Adrenal gland (tissue), 12 donors: ENCODE measurements around the gene UFSP2. TPM values are rescaled to one million over a fixed set of nuclear protein-coding genes. Genes with fewer than 3 reads are reported as not detected.

Source experiments
- DNase-seq, 7 donors: peaks; one replicate each; pipeline ENCODE4 v3.0.0-alpha.2; 2019 to 2020
- H3K27ac ChIP-seq, 5 donors: fragments of 200-600 bp; sonication (generic) in 4 of 5; 1 replicate in 3 of 5; 2 replicates in 2 of 5; pipeline versions ENCODE4 v1.5.1 to v1.8.0; 2016 to 2020; ENCODE audit warnings: mild to moderate bottlenecking in 1 of 5
- H3K27me3 ChIP-seq: fragments of 200-600 bp; 2 replicates; pipeline ENCODE4 v1.8.0; 2021
- H3K36me3 ChIP-seq, 2 donors: fragments of 200-600 bp; replicated peaks in 1 of 2; 1 replicate in 1 of 2; 2 replicates in 1 of 2; pipeline versions ENCODE4 v1.5.1 to v1.8.0; 2018 to 2022
- H3K4me1 ChIP-seq, 2 donors: fragments of 200-600 bp; replicated peaks in 1 of 2; 1 replicate in 1 of 2; 2 replicates in 1 of 2; pipeline versions ENCODE4 v1.5.1 to v1.8.0; 2018 to 2021
- H3K4me3 ChIP-seq, 4 donors: fragments of 200-600 bp; sonication (generic) in 3 of 4; one replicate each; pipeline ENCODE4 v1.5.1; 2016 to 2018
- H3K9me3 ChIP-seq, 3 donors: fragments of 200-600 bp; sonication (generic) in 1 of 3; replicated peaks in 1 of 3; 1 replicate in 2 of 3; 2 replicates in 1 of 3; pipeline versions ENCODE4 v1.5.1 to v1.8.0; 2016 to 2021
- POLR2A ChIP-seq, 2 donors: fragments of 450-650 bp; IDR thresholded peaks; one replicate each; pipeline ENCODE4 v1.6.1; 2017; ENCODE audit warnings: antibody characterized with exemption in 2 of 2, mild to moderate bottlenecking in 2 of 2, moderate library complexity in 1 of 2
- WGBS, 4 donors: extraction: QIAGEN DNeasy Blood & Tissue Kit in 2 of 4; methylation state at CpG; one replicate each; pipeline versions ENCODE4 v1.1.5 to v1.1.7; 2013 to 2017; 5-methylcytosine and 5-hydroxymethylcytosine counted together
- intact Hi-C, 2 donors: fragments of 100-400 bp; cut with DNase I; formaldehyde crosslinking; loops; one replicate each; pipeline versions ENCODE4 v1.14.1 to v1.15.0; 2022 to 2023
- polyA plus RNA-seq, 3 donors: library from polyadenylated mRNA; stranded (reverse); fragments of 200-250 nt in 2 of 3; fragments of 350-450 nt in 1 of 3; fragmentation: Illumina TruSeq in 1 of 3; extraction: RNeasy Lipid Tissue Mini Kit (QIAGEN cat#74804) in 1 of 3; gene quantifications; one replicate each; pipeline ENCODE4 v1.2.3, GENCODE V29; 2013 to 2014
- total RNA-seq, 9 donors: library from RNA; depleted of rRNA in 4 of 9; stranded (reverse); fragments of >200 nt in 4 of 9; fragments of 120-200 nt in 1 of 9; fragmentation: NEBNext Ultra II Directional in 1 of 9; extraction: Animal tissue kit (Norgen Biotek cat#: 25700) in 1 of 9; gene quantifications; one replicate each; pipeline versions ENCODE4 v1.1.0 to v1.2.4, GENCODE V29; 2013 to 2023
- TF ChIP-seq, protein P1 (sequence below), 6 experiments: fragments of 450-650 bp in 4 of 6; fragments of 200-600 bp in 2 of 6; sonication (generic) in 1 of 6; IDR thresholded peaks; 1 replicate in 5 of 6; 2 replicates in 1 of 6; pipeline versions ENCODE4 v1.5.1 to v1.8.0; 2016 to 2021; ENCODE audit warnings: antibody characterized with exemption in 6 of 6, mild to moderate bottlenecking in 2 of 6, moderate library complexity in 1 of 6
- donor health status: healthy with polysubstance abuse.
- donor health status: Bipolar disorder and iron deficiency.
- donor health status: DM: yes; HTN: yes; CAD: no.
- donor health status: DM: no; HTN: no; CAD: no.
- donor health status: DM: no; HTN: no; CAD: no.
- donor health status: DM: yes; HTN: yes; CAD: no.

UFSP2 gene
- total and polyA plus RNA-seq, 12 donors, result 19.7 to 76.4 (median 44.1) TPM

DNA sequence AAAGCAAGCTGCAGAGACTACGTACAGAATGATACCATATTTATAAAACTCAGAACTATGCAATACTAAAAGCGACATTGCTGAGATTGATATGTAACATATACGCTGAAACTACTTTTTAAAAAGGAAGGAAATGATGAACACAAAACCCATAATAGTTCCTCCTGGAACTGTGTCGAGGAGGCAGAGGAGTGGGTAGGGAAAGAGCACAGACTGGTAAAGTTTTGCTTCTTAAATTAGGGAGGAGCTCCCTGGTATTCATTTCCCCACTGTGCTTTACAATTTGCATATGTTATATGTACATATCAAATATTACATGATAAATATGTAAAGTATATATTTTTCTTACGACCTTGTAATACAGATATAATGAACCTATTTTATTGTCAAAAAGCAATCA is 13.9 kb downstream of the UFSP2 start:
- no peak for DNase-seq
- Histone ChIP-seq H3K27me3 (no peaks in the 10 kb centered on the region), H3K27ac (peak overlapping the region in 1 of 5 donors; percentile 19), H3K9me3 (no peaks in the 10 kb centered on the region), H3K4me3 (no peak overlapping the region), H3K36me3 (peaks cover 0 to 28% of the 10 kb centered on the region in 2 donors), H3K4me1 (no peaks in the 10 kb centered on the region)
- no peak for TF ChIP-seq POLR2A (IDR thresholded peaks at IDR 0.05)
- TF ChIP-seq, protein P1, sequence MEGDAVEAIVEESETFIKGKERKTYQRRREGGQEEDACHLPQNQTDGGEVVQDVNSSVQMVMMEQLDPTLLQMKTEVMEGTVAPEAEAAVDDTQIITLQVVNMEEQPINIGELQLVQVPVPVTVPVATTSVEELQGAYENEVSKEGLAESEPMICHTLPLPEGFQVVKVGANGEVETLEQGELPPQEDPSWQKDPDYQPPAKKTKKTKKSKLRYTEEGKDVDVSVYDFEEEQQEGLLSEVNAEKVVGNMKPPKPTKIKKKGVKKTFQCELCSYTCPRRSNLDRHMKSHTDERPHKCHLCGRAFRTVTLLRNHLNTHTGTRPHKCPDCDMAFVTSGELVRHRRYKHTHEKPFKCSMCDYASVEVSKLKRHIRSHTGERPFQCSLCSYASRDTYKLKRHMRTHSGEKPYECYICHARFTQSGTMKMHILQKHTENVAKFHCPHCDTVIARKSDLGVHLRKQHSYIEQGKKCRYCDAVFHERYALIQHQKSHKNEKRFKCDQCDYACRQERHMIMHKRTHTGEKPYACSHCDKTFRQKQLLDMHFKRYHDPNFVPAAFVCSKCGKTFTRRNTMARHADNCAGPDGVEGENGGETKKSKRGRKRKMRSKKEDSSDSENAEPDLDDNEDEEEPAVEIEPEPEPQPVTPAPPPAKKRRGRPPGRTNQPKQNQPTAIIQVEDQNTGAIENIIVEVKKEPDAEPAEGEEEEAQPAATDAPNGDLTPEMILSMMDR (IDR thresholded peaks at IDR 0.05), result no peak
- WGBS, 4 donors, result 71 to 81% (median 78%) methylated on average over 5 of the region's 5 CpGs
- intact Hi-C loops, result no loop called here

DNA sequence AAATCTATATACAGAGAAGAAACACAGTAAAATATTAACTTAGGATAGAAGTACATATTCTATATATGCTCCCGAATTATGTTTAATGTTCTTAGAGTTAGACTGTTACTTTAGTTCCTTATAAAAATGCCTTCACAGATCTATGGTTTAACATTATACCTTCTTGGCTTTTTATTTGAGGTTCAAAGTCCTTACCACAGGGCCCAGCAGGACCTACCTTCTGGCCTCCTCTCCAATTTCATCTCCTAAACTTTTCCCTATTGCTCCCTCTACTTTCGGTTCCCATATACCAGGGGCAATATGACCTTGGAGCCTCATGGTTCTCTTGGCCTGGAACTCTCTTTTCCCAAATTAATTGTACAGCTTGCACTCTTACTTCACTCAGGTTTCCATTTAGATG is 17.3 kb downstream of the UFSP2 start:
- H3K27me3 ChIP-seq, result no peaks in the 10 kb centered on the region
- H3K27ac ChIP-seq, result no peak overlapping the region
- WGBS, 4 donors, result 95 to 98% (median 96%) methylated on average over 2 of the region's 2 CpGs
- H3K4me3 ChIP-seq, result no peak overlapping the region
- intact Hi-C loops, result no loop called here
- H3K9me3 ChIP-seq, result no peaks in the 10 kb centered on the region
- no peak for DNase-seq
- TF ChIP-seq, protein P1 (IDR thresholded peaks at IDR 0.05), result no peak
- no peak for TF ChIP-seq POLR2A (IDR thresholded peaks at IDR 0.05)
- H3K4me1 ChIP-seq, result peaks cover 0 to 5% of the 10 kb centered on the region in 2 donors
- H3K36me3 ChIP-seq, result peaks cover 0 to 36% of the 10 kb centered on the region in 2 donors

DNA sequence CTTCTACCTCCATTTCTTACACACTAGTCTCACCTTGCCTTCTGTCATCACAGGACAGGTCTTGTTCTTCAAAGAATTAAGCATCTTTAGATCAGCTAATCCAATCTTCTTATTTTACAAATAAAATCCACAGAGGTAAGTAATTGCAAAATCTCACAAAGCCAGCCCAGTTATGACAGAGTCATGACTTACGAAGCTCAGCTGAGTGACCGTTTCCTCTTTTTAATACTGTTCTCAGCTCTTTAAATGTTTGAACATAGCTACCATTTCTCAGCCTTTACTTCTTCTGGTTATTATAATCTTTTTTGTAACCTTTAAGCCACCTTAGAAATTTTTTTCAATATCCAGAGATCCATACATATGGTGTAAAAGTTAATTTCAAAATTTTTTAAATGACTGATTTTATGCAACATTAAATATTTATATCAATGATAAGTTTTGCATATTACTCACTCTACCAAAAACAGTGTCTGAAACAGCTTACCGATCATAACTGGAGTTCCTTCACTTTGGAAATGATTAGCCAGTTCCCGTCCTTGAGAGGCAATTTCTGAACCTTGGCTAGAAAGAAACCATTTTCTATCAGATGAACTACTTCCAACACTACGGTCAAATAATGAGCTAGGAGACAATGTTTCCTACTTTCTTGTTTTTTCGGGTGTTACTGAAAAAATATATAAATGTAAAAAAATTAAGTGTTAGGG is 20.3 kb downstream of the UFSP2 start:
- TF ChIP-seq POLR2A (IDR thresholded peaks at IDR 0.05), result no peak
- TF ChIP-seq, protein P1 (IDR thresholded peaks at IDR 0.05), result no peak
- WGBS, 4 donors, result 67 to 84% (median 72%) methylated on average over 6 of the region's 6 CpGs
- Histone ChIP-seq H3K4me3 (no peak overlapping the region), H3K4me1 (peaks cover 0 to 5% of the 10 kb centered on the region in 2 donors), H3K27me3 (no peaks in the 10 kb centered on the region), H3K27ac (peak overlapping the region in 2 of 5 donors; percentile 5 to 37), H3K9me3 (no peaks in the 10 kb centered on the region), H3K36me3 (peaks cover 0 to 53% of the 10 kb centered on the region in 2 donors)
- intact Hi-C loops, result no loop called here
- no peak for DNase-seq

DNA sequence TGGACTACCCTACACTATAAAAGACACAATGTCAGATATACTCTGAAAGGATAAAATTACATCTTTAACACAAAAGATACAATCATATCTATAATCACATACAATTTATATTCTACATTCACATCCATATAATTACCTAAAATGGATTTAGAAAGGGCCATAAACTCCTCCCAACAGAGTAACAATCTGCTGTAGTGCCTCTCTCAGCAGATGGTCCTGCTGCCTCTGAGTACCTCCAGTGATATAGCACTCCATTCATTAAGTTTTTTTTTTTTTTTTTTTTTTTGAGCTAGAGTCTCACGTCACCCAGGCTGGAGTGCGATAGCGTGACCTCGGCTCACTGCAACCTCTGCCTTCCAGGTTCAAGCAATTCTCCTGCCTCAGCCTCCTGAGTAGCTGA is 21.7 kb downstream of the UFSP2 start:
- TF ChIP-seq POLR2A (IDR thresholded peaks at IDR 0.05), result no peak
- TF ChIP-seq, protein P1 (IDR thresholded peaks at IDR 0.05), result no peak
- DNase-seq, result no peak
- Histone ChIP-seq H3K36me3 (peaks cover 0 to 66% of the 10 kb centered on the region in 2 donors), H3K4me1 (peaks cover 0 to 5% of the 10 kb centered on the region in 2 donors), H3K27ac (no peak overlapping the region), H3K9me3 (no peaks in the 10 kb centered on the region), H3K4me3 (no peak overlapping the region), H3K27me3 (no peaks in the 10 kb centered on the region)
- 94 to 100% (median 97%) methylated on average over 4 of the region's 4 CpGs for WGBS, 4 donors
- intact Hi-C loops, result no loop called here
